Fibroblast of villous mesenchyme (primary cell): ENCODE results near the gene GIN1. TPM values are rescaled to one million over a fixed set of nuclear protein-coding genes. Genes with fewer than 3 reads are reported as not detected.

Experiments
- DNase-seq: peaks from one replicate; pipeline ENCODE4 v3.0.0-alpha.2; 2010; ENCODE audit warnings: low read depth
- H3K4me3 ChIP-seq: 2 replicates; pipeline ENCODE4 v1.5.1; 2011; ENCODE audit warnings: low read depth, mild to moderate bottlenecking, low read length
- CTCF ChIP-seq: IDR thresholded peaks from 2 replicates; pipeline ENCODE4 v1.5.1; 2012; ENCODE audit warnings: low read depth, mild to moderate bottlenecking, low read length; ENCODE audit not compliant: insufficient read depth
- total RNA-seq: library from RNA; depleted of rRNA; stranded (reverse); fragments of >200 nt; gene quantifications from 2 replicates; pipeline ENCODE4 v1.2.3, GENCODE V29; 2012

The GIN1 gene
- total RNA-seq, 1 donor, result 7.8 TPM

- no peak for TF ChIP-seq CTCF
- H3K4me3 ChIP-seq, result no peak overlapping the region
- no peak for DNase-seq
Measured at GRCh38 chr5:103037673-103038455, 82.1 kb downstream of the GIN1 start.

GRCh38 chr5:103036601-103037000 is 83.3 kb downstream of the GIN1 start:
- no peak overlapping the region for H3K4me3 ChIP-seq
- no peak for TF ChIP-seq CTCF
- DNase-seq, result peak; percentile 12

Other genes starting within 250 kb of the GIN1 start
- 75.7 and 104 TPM in 2 replicates for gene PPIP5K2, start 163 bp upstream of the GIN1 start, total RNA-seq
- 12.9 and 31.5 TPM in 2 replicates for gene MACIR, start 138.6 kb upstream of the GIN1 start, total RNA-seq